CD14-positive monocyte (primary cell): ENCODE data around the gene RALGAPA2. TPM values are rescaled to one million over a fixed set of nuclear protein-coding genes. Genes with fewer than 3 reads are reported as not detected.

ENCODE experiments used
- DNase-seq, 3 donors: peaks; one replicate each; pipeline ENCODE4 v3.0.0-alpha.2; 2011 to 2022
- H2AFZ ChIP-seq: 2 replicates; pipeline ENCODE4 v1.6.0; 2012; ENCODE audit warnings: mild to moderate bottlenecking, low read depth, low read length, inconsistent platforms; ENCODE audit not compliant: insufficient read depth, poor library complexity, severe bottlenecking
- H3K27ac ChIP-seq, 2 donors: 1 replicate in 1 of 2; 2 replicates in 1 of 2; pipeline ENCODE4 v1.5.1; 2012 to 2013; ENCODE audit warnings: low read length in 2 of 2, control low read depth in 1 of 2, inconsistent platforms in 1 of 2, low read depth in 1 of 2, mild to moderate bottlenecking in 1 of 2
- H3K27me3 ChIP-seq, 2 donors: one replicate each; pipeline versions ENCODE4 v1.6.0 to v1.6.1; 2011 to 2013; ENCODE audit warnings: low read length in 2 of 2; ENCODE audit not compliant: control insufficient read depth in 2 of 2, insufficient read depth in 2 of 2
- H3K36me3 ChIP-seq, 2 donors: replicated peaks in 1 of 2; 1 replicate in 1 of 2; 2 replicates in 1 of 2; pipeline versions ENCODE4 v1.5.1 to v1.6.1; 2012 to 2013; ENCODE audit warnings: low read length in 2 of 2, control low read depth in 1 of 2, inconsistent platforms in 1 of 2, mild to moderate bottlenecking in 1 of 2; ENCODE audit not compliant: insufficient read depth in 2 of 2, control insufficient read depth in 1 of 2
- H3K4me1 ChIP-seq, 2 donors: 1 replicate in 1 of 2; 2 replicates in 1 of 2; pipeline versions ENCODE4 v1.5.1 to v1.6.1; 2012 to 2013; ENCODE audit warnings: low read length in 2 of 2, control low read depth in 1 of 2, inconsistent platforms in 1 of 2, mild to moderate bottlenecking in 1 of 2, moderate library complexity in 1 of 2; ENCODE audit not compliant: insufficient read depth in 2 of 2, control insufficient read depth in 1 of 2
- H3K4me2 ChIP-seq: replicated peaks from 2 replicates; pipeline ENCODE3; 2012; ENCODE audit warnings: low read length, moderate library complexity, mild to moderate bottlenecking; ENCODE audit not compliant: poor library complexity, severe bottlenecking; ENCODE audit errors: extremely low read depth
- H3K4me3 ChIP-seq, 3 experiments: fragments of 200-600 bp in 1 of 3; sonication (generic) in 1 of 3; replicated peaks in 1 of 3; 1 replicate in 2 of 3; 2 replicates in 1 of 3; pipeline ENCODE4 v1.5.1; 2011 to 2013; ENCODE audit warnings: low read length in 3 of 3, mild to moderate bottlenecking in 3 of 3, control low read depth in 2 of 3, low read depth in 2 of 3, inconsistent platforms in 1 of 3, moderate library complexity in 1 of 3
- H3K79me2 ChIP-seq: 2 replicates; pipeline ENCODE4 v1.6.0; 2012; ENCODE audit warnings: mild to moderate bottlenecking, control low read depth, inconsistent platforms, low read length, moderate library complexity; ENCODE audit not compliant: insufficient read depth
- H3K9ac ChIP-seq: 2 replicates; pipeline ENCODE4 v1.6.0; 2017; ENCODE audit warnings: low read length, mild to moderate bottlenecking; ENCODE audit not compliant: insufficient read depth, poor library complexity, severe bottlenecking
- H3K9me3 ChIP-seq, 2 donors: replicated peaks in 1 of 2; 1 replicate in 1 of 2; 2 replicates in 1 of 2; pipeline versions ENCODE4 v1.5.1 to v1.6.1; 2012 to 2013; ENCODE audit warnings: low read length in 2 of 2, control low read depth in 1 of 2; ENCODE audit not compliant: control insufficient read depth in 1 of 2, insufficient read depth in 1 of 2
- H4K20me1 ChIP-seq: 2 replicates; pipeline ENCODE4 v1.6.0; 2012; ENCODE audit warnings: mild to moderate bottlenecking, low read length, control low read depth, moderate library complexity; ENCODE audit not compliant: insufficient read depth
- H3K27ac Mint-ChIP-seq, 7 donors: one replicate each; pipeline ENCODE4 v1.8.0; 2020; ENCODE audit warnings: mild to moderate bottlenecking in 7 of 7, mixed read lengths in 7 of 7, moderate library complexity in 6 of 7, inconsistent platforms in 2 of 7
- H3K27me3 Mint-ChIP-seq, 3 donors: one replicate each; pipeline ENCODE4 v1.8.0; 2021 to 2022; ENCODE audit warnings: low read depth in 3 of 3, mild to moderate bottlenecking in 3 of 3, mixed read lengths in 3 of 3, moderate library complexity in 3 of 3, inconsistent platforms in 1 of 3
- H3K36me3 Mint-ChIP-seq, 2 donors: one replicate each; pipeline ENCODE4 v1.8.0; 2020; ENCODE audit warnings: mixed read lengths in 2 of 2, inconsistent platforms in 1 of 2, mild to moderate bottlenecking in 1 of 2
- H3K4me1 Mint-ChIP-seq: one replicate; pipeline ENCODE4 v1.8.0; 2020; ENCODE audit warnings: mild to moderate bottlenecking, mixed read lengths
- H3K4me3 Mint-ChIP-seq, 2 donors: one replicate each; pipeline ENCODE4 v1.8.0; 2020; ENCODE audit warnings: mild to moderate bottlenecking in 2 of 2, mixed read lengths in 2 of 2, moderate library complexity in 1 of 2
- H3K9me3 Mint-ChIP-seq, 7 donors: one replicate each; pipeline ENCODE4 v1.8.0; 2020 to 2022; ENCODE audit warnings: mixed read lengths in 7 of 7, mild to moderate bottlenecking in 6 of 7, moderate library complexity in 6 of 7, inconsistent platforms in 2 of 7
- CTCF ChIP-seq: fragments of 200-600 bp; IDR thresholded peaks from one replicate; pipeline ENCODE4 v1.8.0; 2022; ENCODE audit warnings: antibody characterized with exemption, mild to moderate bottlenecking
- WGBS: methylation state at CpG from one replicate; pipeline ENCODE4 v1.1.5; 2013; ENCODE audit warnings: missing lambda C conversion rate; ENCODE audit not compliant: insufficient coverage; 5-methylcytosine and 5-hydroxymethylcytosine counted together
- intact Hi-C, 2 donors: fragments of 100-400 bp; cut with micrococcal nuclease; formaldehyde crosslinking; loops; one replicate each; pipeline versions ENCODE4 v1.15.0 to v1.15.1; 2023
- polyA plus RNA-seq, 3 donors: library from polyadenylated mRNA; depleted of rRNA in 1 of 3; unstranded in 2 of 3; stranded (reverse) in 1 of 3; fragments of 300-500 nt in 2 of 3; fragments of >200 nt in 1 of 3; fragmentation: Illumina TruSeq in 2 of 3; gene quantifications; 1 replicate in 2 of 3; 2 replicates in 1 of 3; pipeline ENCODE4 v1.2.3, GENCODE V29; 2012 to 2021

The RALGAPA2 gene
- polyA plus RNA-seq, 3 donors = 6.2 to 13.0 (median 8.9) TPM

GRCh38 chr20:20683481-20684321 is 28.7 kb downstream of the RALGAPA2 start:
- H3K4me2 ChIP-seq = no peak overlapping the region
- Mint-ChIP-seq H3K36me3 (peaks cover 15 to 18% of the 10 kb centered on the region in 2 donors), H3K4me1 (peaks cover 71% of the 10 kb centered on the region), H3K4me3 (no peak overlapping the region), H3K9me3 (no peaks in the 10 kb centered on the region), H3K27ac (no peak overlapping the region), H3K27me3 (no peaks in the 10 kb centered on the region)
- no peak for TF ChIP-seq CTCF
- H3K36me3 ChIP-seq = peaks cover 0 to 12% of the 10 kb centered on the region in 2 donors
- H2AFZ ChIP-seq = no peak overlapping the region
- DNase-seq = no peak
- 64% methylated on average over 5 of the region's 10 CpGs for WGBS
- no peak overlapping the region for H3K9ac ChIP-seq
- H4K20me1 ChIP-seq = peaks cover 67% of the 10 kb centered on the region
- H3K27ac ChIP-seq = no peak overlapping the region
- intact Hi-C loops = no loop called here
- H3K9me3 ChIP-seq = no peaks in the 10 kb centered on the region
- H3K27me3 ChIP-seq = no peaks in the 10 kb centered on the region
- peaks cover 38 to 44% of the 10 kb centered on the region in 2 donors for H3K4me1 ChIP-seq
- H3K4me3 ChIP-seq = no peak overlapping the region
- peaks cover 88% of the 10 kb centered on the region for H3K79me2 ChIP-seq

GRCh38 chr20:20683020-20683419 is 29.4 kb downstream of the RALGAPA2 start:
- H3K4me3 Mint-ChIP-seq = no peak overlapping the region

More at GRCh38 chr20:20683020-20683419, 29.4 kb downstream of the RALGAPA2 start:
- TF ChIP-seq CTCF = no peak
- Mint-ChIP-seq H3K9me3 (no peaks in the 10 kb centered on the region), H3K4me1 (peaks cover 66% of the 10 kb centered on the region), H3K36me3 (peaks cover 22 to 25% of the 10 kb centered on the region in 2 donors), H3K27ac (peak overlapping the region in 1 of 7 donors; percentile 53), H3K27me3 (no peaks in the 10 kb centered on the region)
- DNase-seq = no peak
- peaks cover 38 to 44% of the 10 kb centered on the region in 2 donors for H3K4me1 ChIP-seq
- H3K9ac ChIP-seq = no peak overlapping the region
- H3K4me3 ChIP-seq = no peak overlapping the region
- no peak overlapping the region for H2AFZ ChIP-seq
- H3K36me3 ChIP-seq = peaks cover 0 to 19% of the 10 kb centered on the region in 2 donors
- peaks cover 63% of the 10 kb centered on the region for H4K20me1 ChIP-seq
- 95% methylated on average over 9 of the region's 9 CpGs for WGBS
- no peaks in the 10 kb centered on the region for H3K27me3 ChIP-seq
- H3K27ac ChIP-seq = no peak overlapping the region
- no peaks in the 10 kb centered on the region for H3K9me3 ChIP-seq
- H3K4me2 ChIP-seq = no peak overlapping the region
- H3K79me2 ChIP-seq = peaks cover 84% of the 10 kb centered on the region
- intact Hi-C loops = no loop called here
